ENCODE measurements around the gene CD8B.

Gene CD8B

DNA sequence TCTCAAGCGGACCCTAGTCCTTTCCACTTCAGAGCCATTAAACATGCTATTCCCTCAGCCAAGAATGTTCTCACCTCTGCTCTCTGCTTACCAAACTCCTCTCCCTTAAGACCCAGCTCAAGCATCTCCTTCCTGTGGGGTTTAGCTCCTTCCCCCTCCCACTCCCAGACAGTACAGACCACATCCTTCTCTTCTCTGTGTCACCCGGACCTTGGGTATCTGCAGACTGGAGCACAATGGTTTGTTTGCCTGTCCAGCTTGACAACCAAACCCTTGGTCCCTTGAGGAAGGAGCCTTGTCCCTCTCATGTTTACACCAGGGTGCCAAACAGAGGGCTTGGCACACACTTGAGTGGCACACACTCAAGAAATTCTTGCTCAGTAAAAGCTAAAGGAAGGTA lies 66.8 kb downstream of the CD8B start:
- no peak for DNase-seq

DNA sequence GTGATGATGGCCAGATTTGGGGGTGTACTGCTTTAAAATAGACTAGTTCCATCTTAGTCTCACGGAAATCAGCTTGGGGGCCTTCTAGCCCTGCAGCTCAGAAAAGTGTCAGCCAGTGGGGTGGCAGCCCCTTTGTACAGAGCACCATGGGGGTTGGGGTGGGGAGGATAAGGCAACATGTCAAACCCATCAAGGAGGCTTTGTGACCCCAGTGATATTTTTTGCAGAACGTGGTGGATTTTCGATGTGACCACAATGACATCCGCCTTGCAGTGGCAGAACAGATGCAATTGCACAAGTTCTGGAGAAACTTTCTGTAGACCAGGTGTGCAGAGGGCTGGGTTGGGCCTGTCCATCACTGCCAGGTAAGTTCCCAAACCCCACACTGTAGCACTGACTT lies 67.9 kb downstream of the CD8B start:
- DNase-seq: no peak

DNA sequence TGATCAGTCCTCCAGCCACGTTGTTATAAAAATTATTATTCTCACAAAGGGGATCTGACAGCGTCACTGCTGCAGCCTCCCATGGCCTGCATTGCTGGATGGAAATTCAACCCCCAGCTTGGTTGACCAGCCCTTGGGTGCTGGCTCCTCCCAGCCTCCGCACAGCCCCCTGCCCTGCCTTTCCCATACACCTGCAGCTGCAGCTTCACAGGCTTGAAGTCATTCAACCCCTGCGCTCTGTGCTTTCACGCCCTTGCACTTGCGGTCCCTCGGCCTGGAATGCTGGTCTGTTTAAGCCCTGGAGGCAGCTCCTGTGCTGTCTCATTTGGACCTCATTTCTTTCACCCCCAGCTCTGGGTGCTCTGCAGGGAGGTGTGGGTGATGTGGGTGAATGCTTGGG lies 70.1 kb downstream of the CD8B start:
- DNase-seq: no peak

DNA sequence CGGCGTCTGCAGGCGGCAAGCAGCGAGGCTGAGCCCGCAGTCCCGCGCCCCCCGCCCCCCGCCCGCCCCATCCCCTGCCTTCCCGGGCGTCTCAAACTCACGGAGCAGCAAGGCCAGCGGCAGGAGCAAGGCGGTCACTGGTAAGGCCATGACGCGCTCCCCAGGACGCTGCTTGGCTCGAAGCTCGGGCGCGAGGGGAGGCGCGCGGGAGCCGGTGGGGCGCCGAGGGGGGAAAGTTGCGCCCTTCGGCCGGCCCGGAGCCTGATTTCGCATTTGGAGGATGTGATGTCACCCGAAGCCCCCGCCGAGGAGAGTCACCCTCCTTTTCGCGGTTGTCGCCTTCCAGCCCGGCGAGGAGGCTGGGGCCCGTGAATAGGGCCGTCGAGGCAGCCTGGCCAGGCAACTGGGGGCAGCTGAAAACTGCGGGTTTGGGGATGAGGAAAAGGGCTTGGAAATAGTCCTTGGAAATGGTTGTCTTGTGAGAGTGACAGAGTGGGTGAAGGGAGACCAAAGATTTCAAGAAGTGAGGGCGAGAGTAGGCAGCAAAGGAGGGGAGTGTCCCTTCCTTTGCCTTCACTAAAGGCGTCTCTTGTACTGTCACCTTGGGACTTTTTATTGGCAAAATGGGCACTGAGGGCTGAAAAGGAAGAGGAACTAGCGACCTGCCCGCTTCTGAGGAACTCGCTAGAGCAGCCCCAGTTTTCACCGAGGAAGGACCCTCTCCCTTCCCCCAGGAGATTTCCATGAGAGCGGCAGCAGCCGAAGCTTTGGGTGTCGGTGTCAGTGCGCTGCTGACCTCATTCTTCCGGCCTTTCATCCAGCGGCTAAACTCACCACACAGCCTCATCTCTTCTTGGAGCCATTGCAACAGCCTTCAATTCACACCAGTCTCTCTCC lies 70.8 kb downstream of the CD8B start, which contains the start of gene CD8A:
CD8A (minus strand) TSS at position 238 of the 897 bp plus-strand sequence; CDS start at position 150, 88 bp downstream.
- DNase-seq: peak; percentile 64

DNA sequence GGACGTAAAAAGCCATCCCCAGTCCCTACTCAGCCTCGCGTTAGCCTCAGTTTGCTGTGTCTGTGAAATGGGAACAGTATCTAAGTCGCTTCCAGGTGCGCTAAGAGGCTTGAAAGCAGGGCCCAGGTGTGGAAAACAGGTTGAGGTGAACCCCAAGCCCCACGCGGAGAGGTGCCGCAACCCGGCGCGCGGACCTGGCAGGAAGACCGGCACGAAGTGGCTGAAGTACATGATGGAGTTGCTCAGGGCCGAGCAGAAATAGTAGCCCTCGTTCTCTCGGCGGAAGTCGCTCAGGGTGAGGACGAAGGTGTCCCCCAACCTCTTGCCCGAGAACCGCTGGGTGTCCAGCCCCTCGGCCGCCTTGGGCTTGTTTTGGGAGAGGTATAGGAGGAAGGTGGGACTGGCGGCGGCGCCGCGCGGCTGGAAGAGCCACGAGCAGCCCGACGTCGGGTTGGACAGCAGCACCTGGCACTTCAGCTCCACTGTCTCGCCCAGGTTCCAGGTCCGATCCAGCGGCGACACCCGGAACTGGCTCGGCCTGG lies 71.5 kb downstream of the CD8B start:
- DNase-seq: no peak

DNA sequence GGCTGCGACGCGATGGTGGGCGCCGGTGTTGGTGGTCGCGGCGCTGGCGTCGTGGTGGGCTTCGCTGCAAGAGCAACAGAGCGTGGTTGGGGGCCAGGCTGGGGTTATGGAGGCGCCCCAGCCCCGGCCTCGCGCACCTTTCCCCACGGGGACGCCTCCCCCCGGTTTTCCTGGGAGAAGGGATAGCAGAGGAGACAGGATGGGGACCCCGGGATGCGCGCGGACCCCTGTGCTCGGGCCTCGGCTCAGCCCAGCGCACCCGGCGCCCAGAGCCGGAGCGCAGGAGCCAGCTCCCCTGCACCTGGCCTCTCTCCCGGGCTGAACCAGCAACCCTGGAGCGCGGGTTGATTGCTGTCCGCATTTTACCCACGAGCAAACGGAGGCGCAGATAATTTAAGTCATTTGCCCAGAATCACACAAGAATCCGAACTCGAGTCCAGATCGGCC lies 72.0 kb downstream of the CD8B start:
- no peak for DNase-seq

DNA sequence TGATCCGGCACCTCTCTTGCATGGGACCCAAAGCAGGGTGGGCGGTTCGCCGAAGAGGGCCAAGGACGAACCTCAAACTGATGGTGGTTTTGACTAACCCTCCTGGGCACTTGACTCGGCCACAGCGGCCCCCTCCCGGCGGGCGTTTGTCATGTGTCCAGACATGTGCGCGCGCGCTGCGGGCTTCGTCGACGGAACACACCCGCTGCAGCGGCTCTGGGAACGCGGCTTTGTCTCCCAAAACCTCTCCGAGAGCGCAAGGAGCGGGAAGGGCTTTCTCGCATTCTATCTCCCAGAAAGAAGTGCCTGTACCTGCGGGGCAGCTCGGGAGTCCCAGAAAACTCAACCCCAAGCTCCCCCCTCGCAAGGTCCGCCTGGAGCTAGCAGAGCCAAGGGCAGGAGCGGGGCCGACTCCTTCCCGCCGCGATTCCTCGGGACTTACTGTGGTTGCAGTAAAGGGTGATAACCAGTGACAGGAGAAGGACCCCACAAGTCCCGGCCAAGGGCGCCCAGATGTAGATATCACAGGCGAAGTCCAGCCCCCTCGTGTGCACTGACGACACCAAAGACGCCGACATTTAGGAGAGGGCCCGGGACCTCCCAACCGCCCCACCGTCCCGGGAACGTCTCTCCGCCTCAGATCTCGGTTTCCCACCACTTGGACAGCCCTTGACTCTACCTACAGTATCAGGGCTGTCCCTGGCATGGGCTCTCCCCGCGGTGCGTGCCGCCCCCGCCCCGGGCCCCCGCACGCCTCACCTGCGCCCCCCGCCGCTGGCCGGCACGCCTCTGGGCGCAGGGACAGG lies 72.6 kb downstream of the CD8B start:
- DNase-seq: no peak

DNA sequence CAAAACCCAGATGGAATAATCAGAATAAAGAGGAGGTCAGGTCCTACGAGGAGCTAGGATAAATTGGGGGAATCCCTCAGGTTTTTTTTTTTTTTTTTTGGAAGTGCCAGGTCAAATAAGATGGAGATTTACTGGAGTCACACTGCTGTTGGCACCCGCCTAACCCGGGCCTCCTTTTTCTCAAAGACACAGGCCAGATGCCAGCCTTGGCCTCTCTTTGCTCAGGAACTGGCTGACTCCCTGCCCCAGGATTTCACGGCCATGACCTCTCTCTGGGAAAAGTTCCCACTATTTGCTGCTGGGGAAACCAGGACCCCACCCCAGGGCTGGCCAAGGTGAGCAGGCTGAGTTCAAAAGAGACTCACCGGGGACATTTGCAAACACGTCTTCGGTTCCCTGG lies 73.5 kb downstream of the CD8B start:
- no peak for DNase-seq

DNA sequence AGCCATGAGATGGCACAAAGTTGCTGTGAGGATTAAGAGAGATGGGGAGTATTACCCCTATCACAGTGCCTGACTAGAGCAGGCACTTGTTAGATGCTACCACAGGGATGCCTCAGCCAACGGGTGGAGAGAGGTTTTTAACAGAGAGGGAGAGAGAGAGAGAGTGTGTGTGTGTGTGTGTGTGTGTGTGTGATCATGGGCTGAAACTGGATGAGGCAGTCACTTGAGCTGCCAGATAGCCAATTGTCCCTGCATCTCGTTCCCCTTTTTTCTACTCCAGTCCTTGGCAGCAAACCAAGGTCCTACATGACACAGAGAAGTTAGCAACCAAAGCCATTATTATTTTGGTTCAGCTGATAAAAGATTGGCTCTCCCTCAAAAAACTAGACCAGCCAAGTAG lies 74.0 kb downstream of the CD8B start:
- DNase-seq: peak; percentile 14

DNA sequence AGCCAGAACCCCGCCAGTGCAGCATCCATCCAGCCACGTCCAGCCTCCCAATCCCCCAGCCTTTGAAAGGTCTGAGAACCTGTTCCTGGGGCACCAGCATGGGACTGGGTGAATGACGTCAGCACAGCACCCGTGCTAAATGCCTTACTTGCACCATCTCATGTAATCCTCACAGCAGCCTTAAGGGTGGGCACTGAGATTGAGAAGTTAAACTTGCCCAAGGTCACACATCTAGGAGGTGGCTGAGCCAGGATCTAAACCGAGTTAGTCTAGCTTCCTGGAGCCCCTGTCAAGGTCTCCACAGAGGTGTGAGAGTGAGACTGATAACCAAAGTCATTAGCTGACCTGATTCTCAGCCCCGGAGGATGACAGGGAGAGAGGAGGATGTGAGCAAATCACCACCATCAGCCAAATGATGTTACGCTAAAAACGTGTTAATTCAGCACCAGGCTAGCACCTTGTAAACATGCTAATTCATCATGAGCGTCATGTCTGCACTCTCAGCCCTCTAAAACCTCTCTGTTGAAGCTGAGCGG lies 75.6 kb downstream of the CD8B start:
- peak; percentile 65 for DNase-seq

DNA sequence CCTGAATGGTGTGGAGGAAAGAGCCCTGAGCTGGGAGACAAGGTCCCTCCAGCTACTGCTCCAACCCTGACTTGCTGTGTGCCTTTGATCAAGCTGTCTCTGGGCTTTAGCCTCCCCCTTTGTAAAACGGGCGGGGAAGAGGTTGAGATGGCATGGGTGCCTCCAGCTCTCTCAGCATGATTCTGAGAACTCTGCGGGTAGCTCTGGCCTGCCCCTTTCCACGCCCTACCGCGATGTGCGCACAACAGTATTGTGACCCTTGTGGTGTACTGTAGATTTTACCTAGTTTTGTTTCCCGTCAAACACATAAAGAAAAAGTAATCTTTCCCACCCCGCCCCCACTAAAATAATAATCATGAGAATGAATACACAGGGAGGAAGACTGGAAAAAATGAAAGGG lies 76.2 kb downstream of the CD8B start:
- DNase-seq: peak; percentile 76

DNA sequence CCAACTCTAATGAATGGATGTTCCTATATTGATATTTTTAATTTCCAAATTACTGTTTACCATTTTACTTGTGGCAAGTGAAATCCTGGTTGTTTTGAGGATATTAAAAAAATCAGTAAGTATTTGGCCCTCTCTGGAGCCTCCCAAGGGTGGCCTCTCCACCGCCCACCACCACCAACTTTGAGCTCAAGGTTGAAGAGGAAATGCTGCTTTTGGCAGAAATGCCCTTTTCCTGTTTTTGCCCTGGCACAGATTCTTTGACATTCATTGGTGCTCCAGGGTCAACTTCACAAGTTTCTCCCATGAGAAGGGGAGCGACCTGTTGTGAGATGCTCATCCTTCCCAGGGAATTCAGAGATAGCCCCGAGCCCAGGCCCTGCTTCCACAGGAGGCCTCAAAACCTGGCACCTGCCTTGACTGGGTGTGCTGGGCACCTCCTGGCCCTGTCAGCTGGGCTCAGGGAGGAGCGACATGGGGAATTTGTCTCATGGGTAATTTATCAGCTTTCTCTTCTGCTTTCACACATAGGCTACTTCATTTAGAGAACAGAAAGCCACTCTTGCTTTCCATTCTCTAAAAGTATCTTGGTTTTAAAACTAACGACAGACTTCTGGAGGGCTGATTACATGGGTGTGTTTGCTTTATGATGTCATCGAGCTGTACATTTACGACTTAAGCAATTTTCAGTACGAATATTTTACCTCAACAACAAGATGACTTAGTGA lies 77.9 kb downstream of the CD8B start:
- DNase-seq: no peak

DNA sequence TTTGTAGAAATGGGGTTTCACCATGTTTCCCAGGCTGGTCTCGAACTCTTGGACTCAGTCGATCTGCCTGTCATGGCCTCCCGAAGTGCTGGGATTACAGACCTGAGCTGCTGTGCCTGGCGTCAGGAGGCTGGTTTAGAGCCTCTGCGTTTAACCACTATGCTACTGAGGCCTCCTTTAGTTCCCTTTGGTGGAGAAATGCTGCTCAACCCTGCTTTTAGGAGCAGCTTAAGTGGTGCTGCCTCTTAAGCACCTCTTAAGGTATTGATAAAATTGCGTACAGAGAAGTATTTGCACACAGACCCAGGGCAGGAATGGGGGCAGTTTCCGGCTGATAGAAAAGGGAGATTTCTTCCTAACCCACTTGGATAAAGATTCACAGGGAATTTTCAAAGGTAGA lies 78.9 kb downstream of the CD8B start:
- DNase-seq: no peak

DNA sequence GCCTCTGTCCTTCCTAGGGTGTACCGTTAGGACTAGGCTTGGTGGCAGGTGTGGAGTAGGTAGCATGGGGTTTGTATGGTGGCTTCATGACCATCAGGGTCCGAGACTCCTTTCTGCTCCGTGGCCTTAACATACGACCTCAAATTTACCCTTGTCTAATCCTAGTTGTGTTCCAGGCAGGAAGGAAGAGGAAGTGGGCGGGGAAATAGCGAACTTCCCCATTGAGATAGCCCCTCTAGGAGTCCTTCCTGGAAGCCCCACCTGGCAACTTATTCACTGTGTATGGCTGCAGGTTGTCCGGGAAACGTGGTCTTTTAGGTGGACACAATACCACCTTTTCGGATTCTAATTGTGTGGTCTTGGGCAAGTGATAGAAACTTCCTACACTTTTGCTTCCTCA lies 80.3 kb downstream of the CD8B start:
- DNase-seq: no peak

DNA sequence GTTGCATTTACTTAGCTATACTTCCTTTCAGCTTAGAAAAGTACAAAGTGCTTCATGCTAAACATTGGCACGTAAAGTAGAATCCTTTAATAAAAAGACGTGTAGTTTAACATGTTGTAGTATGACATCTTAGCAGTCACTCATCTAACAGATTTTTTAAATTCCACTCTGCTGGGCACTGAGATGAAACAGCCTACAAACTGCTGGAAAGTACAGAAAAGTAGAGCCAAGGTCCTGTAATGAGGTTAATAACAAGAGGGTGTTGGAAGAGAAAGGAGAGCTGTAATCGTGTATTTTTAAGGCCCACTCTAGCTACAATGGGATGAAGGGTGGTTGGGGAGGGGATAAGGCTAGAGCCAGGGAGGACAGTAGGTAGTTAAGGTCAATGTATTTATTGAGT lies 81.7 kb downstream of the CD8B start:
- DNase-seq: no peak

DNA sequence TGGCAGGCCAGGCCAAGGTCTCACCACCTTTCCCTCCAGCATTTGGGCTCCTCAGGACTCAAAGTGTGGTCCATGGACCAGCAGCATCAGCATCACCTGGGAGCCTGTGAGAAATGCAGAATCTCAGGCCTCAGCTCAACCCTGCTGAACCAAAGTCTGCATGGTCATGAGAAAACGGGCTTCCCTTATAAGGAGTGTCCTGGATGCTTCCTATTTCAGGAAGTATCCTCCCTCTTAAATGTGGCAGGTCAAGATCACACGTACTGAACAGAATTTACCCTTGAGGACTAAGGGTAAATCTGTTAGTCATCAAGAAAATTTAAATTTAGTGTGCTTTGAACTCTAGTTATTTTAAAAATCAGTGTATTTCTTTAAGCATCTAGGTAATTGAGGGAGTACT lies 82.7 kb downstream of the CD8B start:
- DNase-seq: no peak

DNA sequence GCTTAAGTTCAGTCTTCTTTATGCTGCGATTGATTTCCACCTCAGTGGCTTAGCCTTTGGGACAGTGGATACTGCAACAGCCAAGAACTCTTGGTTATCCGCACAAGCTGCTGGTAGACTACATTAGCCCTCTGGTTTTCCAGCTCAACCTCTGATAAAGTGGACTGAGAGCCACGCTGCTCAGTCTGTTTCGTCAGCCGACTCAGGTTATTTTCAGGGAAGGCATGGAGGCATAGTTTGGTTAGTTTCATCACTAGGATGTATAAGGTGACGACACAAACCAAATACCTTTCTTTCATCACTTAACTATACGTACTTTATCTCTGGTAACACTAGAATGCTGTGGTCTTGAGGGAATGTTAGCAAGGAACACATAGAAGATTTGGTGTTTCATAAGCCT lies 85.2 kb downstream of the CD8B start:
- DNase-seq: no peak

DNA sequence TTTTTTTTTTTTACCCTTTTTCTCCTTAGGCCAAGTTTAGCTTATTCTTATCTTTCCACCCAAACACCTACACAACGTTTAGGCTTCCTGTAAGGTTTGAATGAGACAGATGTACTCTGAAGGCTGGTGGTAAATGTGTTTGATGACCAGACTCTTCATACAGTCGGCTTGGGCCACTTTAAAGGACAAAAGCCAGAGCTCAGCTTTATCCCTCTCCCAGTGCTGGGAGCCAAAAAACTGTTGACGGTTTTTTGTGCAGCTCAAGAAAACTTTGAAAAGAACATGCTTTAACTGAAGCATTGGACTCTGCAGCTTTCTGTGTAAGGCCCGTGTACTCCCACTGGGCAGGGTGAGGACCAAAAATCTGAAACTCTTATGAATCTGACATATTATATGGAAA lies 86.3 kb downstream of the CD8B start:
- no peak for DNase-seq

DNA sequence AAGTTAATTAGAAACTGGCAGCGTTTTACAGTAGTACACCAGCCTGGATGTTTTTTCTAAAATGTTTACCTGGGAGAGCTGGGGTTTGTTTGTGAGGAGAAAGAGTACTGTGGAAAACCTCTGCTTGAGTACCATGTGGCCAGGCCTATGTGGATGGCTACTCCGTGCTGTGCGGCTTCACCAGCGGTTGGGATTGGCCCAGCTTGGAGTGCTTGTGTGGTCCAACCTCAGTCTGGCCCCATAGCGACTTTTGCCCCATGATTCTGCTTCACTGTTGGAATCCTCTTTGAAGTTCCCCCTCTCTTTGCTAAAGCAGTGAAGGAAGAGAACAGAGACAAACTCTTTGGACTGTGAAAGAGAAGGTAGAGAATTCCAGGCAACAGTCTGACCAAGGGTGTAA lies 86.8 kb downstream of the CD8B start:
- no peak for DNase-seq

DNA sequence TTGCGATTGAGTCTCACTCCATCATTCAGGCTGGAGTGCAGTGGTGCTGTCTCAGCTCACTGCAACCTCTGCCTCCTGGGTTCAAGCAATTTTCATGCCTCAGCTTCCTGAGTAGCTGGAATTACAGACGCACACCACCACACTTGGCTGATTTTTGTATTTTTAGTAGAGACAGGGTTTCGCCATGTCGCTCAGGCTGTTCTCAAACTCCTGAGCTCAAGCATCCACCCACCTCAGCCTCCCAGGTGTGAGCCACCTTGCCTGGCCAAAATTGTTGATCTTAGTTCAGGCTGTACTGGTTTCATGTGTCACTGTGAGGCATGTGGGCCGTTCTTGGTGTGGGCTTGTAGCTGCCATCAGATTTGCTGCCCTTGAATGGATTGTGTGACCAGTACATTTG lies 89.1 kb downstream of the CD8B start:
- DNase-seq: no peak

DNA sequence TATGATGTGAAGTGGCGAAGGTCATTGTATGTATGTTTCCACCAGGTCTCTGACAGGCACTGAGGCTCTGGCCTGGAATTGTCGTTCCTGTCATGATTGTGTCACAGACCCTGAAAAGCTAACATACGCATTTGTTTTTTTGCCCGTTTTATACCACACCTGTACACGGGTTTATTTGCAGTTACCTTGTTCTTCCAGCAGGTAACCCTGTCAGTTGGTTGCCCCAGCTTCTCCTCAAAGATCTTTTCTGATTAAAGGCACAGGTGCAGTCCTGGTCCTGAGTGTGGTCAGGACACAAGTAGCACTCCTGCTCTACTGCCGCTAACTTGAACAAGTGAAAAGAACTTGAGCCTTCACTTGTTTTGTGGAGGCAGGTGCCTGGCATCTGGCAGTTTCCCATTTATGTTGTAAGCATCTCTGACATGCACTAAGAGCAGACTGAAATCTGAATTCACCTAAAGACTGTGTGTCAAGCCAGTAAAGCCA lies 90.8 kb downstream of the CD8B start:
- DNase-seq: no peak

DNA sequence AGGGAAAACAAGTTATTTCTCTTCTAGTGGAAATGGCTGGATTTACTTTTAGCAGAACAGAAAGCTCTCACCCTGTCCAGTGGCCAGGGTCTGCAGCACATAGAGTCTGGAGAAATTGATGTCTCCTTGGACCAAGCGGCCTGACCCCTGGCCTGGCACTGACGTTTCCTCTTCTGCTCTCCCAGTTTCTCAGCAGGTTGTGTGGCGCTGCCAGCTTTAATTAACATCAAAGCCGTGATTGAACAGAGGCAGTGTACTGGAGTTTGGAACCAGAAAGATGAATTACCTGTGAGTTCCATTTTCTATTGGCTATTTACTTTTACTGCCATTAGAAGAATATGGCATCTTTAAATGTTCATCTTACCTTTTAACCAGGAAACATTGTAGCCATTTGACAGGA lies 91.8 kb downstream of the CD8B start:
- no peak for DNase-seq

Data from effector CD8-positive, alpha-beta T cell (primary cell).